HUES48 (cell line): ENCODE results near the gene KLHL18.
"Not testable (repeated sequence)": the region's sequence is repeated elsewhere in the genome, so short reads cannot be mapped to it uniquely, and the experiment has no call there.

Experiments used
- H3K27ac ChIP-seq: one replicate; pipeline ENCODE4 v1.7.0; 2013; ENCODE audit warnings: low read depth, low read length, inconsistent platforms
- H3K27me3 ChIP-seq: 2 replicates; pipeline ENCODE4 v1.6.1; 2013; ENCODE audit warnings: mild to moderate bottlenecking, low read length; ENCODE audit not compliant: control insufficient read depth, insufficient read depth
- H3K36me3 ChIP-seq: 2 replicates; pipeline ENCODE4 v1.6.1; 2013; ENCODE audit warnings: low read length; ENCODE audit not compliant: control insufficient read depth, insufficient read depth
- H3K4me1 ChIP-seq: 2 replicates; pipeline ENCODE4 v1.6.1; 2013; ENCODE audit warnings: mild to moderate bottlenecking, low read length; ENCODE audit not compliant: control insufficient read depth, insufficient read depth
- H3K4me3 ChIP-seq: 2 replicates; pipeline ENCODE4 v1.5.1; 2013; ENCODE audit warnings: mild to moderate bottlenecking, low read depth, low read length
- H3K9ac ChIP-seq: 2 replicates; pipeline ENCODE4 v1.6.1; 2013; ENCODE audit warnings: mild to moderate bottlenecking, low read depth, low read length, moderate library complexity
- H3K9me3 ChIP-seq: 2 replicates; pipeline ENCODE4 v1.6.1; 2013; ENCODE audit warnings: low read length; ENCODE audit not compliant: control insufficient read depth, insufficient read depth

The KLHL18 gene

DNA sequence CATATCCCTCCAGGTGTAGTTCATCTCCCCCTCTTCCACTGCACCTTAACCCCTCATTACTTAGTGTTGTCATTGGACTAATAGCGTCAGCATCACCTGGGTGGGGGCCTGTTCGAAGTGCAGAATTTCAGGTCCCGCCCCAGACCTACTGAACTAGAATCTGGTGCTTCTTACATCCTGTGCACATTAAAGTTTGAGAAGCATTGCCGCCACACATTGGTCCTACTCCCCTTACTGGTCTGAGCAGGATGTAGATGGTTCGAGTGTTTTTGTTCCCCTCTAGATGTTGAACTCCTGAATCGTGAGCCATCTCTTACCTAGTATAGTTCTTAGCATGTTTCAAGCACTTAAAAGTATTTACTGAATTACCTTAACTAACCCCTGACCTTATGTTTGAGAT lies 13.2 kb downstream of the KLHL18 start:
- Histone ChIP-seq H3K4me1 (no peaks in the 10 kb centered on the region), H3K4me3 (no peak overlapping the region), H3K27ac (no peak overlapping the region), H3K9ac (no peak overlapping the region), H3K9me3 (no peaks in the 10 kb centered on the region), H3K27me3 (no peaks in the 10 kb centered on the region), H3K36me3 (peaks cover 11% of the 10 kb centered on the region)

DNA sequence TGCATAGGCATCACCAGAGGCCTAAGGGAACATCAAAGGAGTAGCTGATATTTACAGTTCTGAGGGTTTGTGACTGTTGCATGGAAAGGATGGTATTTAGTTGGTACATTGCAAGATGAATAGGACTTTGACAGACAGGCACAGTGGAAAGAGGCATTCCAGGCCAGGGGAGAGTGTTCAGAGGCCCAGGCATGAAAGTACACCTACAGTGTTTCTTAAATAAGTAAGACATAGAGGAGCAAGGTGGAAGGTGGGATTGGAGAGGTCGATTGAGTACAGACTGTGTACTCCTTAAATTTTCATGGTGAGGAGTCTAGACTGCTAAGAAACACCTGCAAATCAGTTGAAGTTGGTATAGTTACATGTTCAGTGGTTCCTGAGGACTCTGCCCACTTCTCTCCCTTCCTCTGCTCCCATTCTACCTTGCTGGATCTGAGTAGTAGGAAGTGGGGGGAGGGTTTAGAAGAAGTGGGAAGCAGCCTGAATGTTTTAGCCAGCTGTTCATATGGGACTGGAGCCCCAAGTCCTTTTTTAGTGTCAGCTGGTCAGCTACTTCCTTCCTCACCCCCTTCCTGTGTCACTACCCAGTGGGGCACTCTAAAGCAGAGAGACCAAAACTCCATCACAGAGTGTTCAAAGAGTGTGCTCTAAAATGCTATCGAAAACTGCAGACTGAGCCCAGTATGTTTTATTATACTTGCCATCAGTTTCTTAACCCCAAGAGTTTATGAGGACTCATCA lies 14.0 kb downstream of the KLHL18 start:
- Histone ChIP-seq H3K4me3 (no peak overlapping the region), H3K9ac (no peak overlapping the region), H3K27me3 (no peaks in the 10 kb centered on the region), H3K36me3 (peaks cover 10% of the 10 kb centered on the region), H3K9me3 (no peaks in the 10 kb centered on the region), H3K4me1 (0 out of 2 replicates have a peak, but pooled peaks cover 5% of the 10 kb centered on the region), H3K27ac (no peak overlapping the region)

GRCh38 chr3:47298439-47298838 lies 15.7 kb downstream of the KLHL18 start:
- Histone ChIP-seq H3K36me3 (peaks cover 23% of the 10 kb centered on the region), H3K27ac (no peak overlapping the region), H3K27me3 (no peaks in the 10 kb centered on the region), H3K4me1 (0 out of 2 replicates have a peak, but pooled peaks cover 5% of the 10 kb centered on the region), H3K9ac (no peak overlapping the region), H3K4me3 (no peak overlapping the region), H3K9me3 (no peaks in the 10 kb centered on the region)

DNA sequence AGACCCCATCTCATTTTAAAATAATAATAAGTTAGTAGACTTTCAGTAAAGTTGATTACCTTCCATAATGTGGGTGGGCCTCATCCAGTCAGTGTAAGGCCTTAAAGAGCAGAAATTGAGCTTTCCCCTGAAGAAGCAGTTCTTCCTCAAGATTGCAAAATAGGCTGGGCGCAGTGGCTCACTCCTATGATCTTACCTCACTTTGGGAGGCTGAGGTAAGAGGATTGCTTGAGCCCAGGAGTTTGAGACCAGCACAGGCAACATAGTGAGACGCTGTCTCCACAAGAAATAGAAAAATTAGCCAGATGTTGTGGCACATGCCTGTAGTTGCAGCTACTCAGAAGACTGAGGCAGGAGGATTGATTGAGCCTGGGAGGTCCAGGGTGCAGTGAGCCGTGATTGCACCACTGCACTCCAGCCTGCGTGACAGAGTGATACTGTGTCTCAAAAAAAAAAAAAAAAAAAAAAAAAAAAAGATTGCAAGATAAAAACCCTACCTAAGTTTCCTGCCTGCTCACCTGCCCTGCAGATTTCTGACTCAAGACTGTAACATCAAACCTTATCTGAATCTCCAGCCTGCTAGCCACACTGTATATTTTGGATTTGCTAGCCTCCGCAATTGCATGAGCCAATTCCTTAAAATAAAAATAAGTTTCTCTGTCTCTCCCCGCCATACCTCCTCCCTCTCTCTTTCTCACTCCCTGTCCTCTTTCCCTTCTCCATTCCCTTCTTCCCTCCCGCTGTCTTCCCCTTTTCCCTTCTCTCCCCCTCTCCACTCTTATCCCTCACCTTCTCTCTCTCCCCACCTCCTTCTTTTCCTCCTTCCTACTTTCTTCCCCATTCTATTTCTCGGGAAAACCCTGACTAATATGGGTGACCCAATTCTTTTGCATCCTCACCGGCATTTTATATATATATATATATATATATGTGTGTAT lies 16.9 kb downstream of the KLHL18 start:
- Histone ChIP-seq H3K36me3 (peaks cover 27% of the 10 kb centered on the region), H3K27me3 (no peaks in the 10 kb centered on the region), H3K9me3 (no peaks in the 10 kb centered on the region), H3K4me1 (0 out of 2 replicates have a peak, but pooled peaks cover 5% of the 10 kb centered on the region), H3K9ac (no peak overlapping the region), H3K27ac (no peak overlapping the region), H3K4me3 (no peak overlapping the region)

- Histone ChIP-seq H3K9ac (no peak overlapping the region), H3K4me1 (0 out of 2 replicates have a peak, but pooled peaks cover 5% of the 10 kb centered on the region), H3K9me3 (no peaks in the 10 kb centered on the region), H3K27ac (no peak overlapping the region), H3K27me3 (no peaks in the 10 kb centered on the region), H3K36me3 (peaks cover 27% of the 10 kb centered on the region), H3K4me3 (no peak overlapping the region)
Measured at GRCh38 chr3:47301456-47301855, 18.7 kb downstream of the KLHL18 start.

- Histone ChIP-seq H3K36me3 (peaks cover 20% of the 10 kb centered on the region), H3K9me3 (no peaks in the 10 kb centered on the region), H3K27me3 (no peaks in the 10 kb centered on the region), H3K9ac (no peak overlapping the region), H3K27ac (no peak overlapping the region), H3K4me1 (0 out of 2 replicates have a peak, but pooled peaks cover 5% of the 10 kb centered on the region), H3K4me3 (no peak overlapping the region)
Measured at GRCh38 chr3:47306022-47306421, 23.3 kb downstream of the KLHL18 start.

GRCh38 chr3:47309231-47309630 lies 26.5 kb downstream of the KLHL18 start:
- H3K27me3 ChIP-seq, H3K9ac ChIP-seq, H3K9me3 ChIP-seq, H3K4me3 ChIP-seq, H3K4me1 ChIP-seq, H3K36me3 ChIP-seq, H3K27ac ChIP-seq: not testable (repeated sequence)

DNA sequence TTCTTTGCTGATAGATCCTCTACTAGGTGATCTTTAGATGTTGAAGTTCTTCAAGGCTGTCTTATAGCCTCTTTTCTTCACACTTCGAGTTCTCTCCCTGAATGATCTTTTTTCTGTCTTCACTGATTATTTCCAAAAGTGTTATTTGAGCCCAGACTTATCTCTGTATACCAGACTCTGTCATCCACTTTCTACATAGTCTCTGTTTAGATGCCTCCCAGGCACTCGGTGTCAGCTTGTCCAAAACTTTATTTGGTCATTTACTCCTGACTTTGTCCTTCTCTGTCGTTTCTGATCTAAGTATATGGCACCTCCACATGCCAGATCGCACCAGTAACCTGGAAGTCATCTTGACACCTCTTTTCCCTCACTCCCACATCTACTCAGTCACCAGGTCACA lies 27.6 kb downstream of the KLHL18 start:
- no peaks in the 10 kb centered on the region; the same call in 1 of the 2 replicates for H3K36me3 ChIP-seq
- H3K9me3 ChIP-seq, result no peaks in the 10 kb centered on the region
- H3K27ac ChIP-seq, result no peak overlapping the region
- H3K9ac ChIP-seq, result no peak overlapping the region
- no peaks in the 10 kb centered on the region for H3K4me1 ChIP-seq
- no peak overlapping the region for H3K4me3 ChIP-seq
- no peaks in the 10 kb centered on the region for H3K27me3 ChIP-seq

DNA sequence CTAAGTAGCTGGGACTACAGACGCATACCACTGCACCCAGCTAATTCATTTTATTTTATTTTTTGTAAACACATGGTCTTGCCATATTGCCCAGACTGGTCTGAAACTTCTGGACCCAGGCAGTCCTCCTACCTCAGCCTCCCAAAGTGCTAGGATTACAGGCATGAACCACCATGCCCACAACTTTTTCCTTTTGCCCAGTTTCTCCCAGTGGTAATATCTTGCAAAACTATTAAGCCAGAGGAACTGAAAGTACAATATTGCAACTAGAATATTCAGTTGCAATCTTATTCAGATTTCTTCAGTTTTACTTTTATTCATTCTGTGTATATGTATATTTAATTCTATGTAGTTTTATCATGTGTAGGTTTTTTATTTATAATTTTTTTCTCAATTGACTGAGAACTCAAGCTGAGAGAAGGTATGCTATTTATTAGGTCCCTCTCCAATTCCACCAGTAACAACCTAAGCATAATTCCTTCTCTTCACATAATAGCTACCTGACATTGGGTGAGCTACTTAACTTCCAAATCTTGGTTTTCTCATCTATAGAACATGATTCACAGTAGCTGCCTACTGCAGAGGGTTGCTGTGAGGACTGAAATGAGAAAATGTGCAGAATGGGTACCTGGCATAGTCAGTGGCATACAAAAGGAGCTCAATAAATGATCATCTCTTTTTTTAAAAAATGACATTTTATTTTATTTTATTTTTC lies 30.8 kb downstream of the KLHL18 start:
- H3K27ac ChIP-seq, result no peak overlapping the region
- no peaks in the 10 kb centered on the region for H3K36me3 ChIP-seq
- no peak overlapping the region for H3K9ac ChIP-seq
- H3K9me3 ChIP-seq, result no peaks in the 10 kb centered on the region
- no peaks in the 10 kb centered on the region for H3K27me3 ChIP-seq
- no peaks in the 10 kb centered on the region for H3K4me1 ChIP-seq
- H3K4me3 ChIP-seq, result no peak overlapping the region

GRCh38 chr3:47314056-47314764 lies 31.5 kb downstream of the KLHL18 start:
- Histone ChIP-seq H3K36me3 (0 out of 2 replicates have a peak, but pooled peaks cover 3% of the 10 kb centered on the region), H3K27ac (no peak overlapping the region), H3K9me3 (no peaks in the 10 kb centered on the region), H3K27me3 (no peaks in the 10 kb centered on the region), H3K4me1 (no peaks in the 10 kb centered on the region), H3K4me3 (no peak overlapping the region), H3K9ac (no peak overlapping the region)
